Astrocyte (in vitro differentiated cells and primary cell): ENCODE measurements around the gene SLC66A2. TPM values are rescaled to one million over a fixed set of nuclear protein-coding genes. Genes with fewer than 3 reads are reported as not detected.
A peak's percentile ranks its signal among the peaks of the same experiment; 100 is the strongest.

Source experiments
- DNase-seq: peaks from one replicate; pipeline ENCODE4 v3.0.0-alpha.2; 2010; ENCODE audit warnings: low read depth
- FAIRE-seq: peaks from 2 replicates; lab custom pipeline; 2011; peaks lifted over from hg19 to GRCh38; lab: Jason Lieb, UNC
- H2AFZ ChIP-seq: 2 replicates; pipeline ENCODE4 v1.6.0; 2012; ENCODE audit warnings: low read depth, low read length, inconsistent platforms
- H3K27ac ChIP-seq: 2 replicates; pipeline ENCODE4 v1.5.1; 2011; ENCODE audit warnings: low read depth, low read length, inconsistent platforms
- H3K27me3 ChIP-seq: 2 replicates; pipeline ENCODE4 v1.6.0; 2011; ENCODE audit warnings: low read length, inconsistent platforms; ENCODE audit not compliant: insufficient read depth
- H3K36me3 ChIP-seq: 2 replicates; pipeline ENCODE4 v1.5.1; 2011; ENCODE audit warnings: low read length, inconsistent platforms; ENCODE audit not compliant: insufficient read depth
- H3K4me1 ChIP-seq: 2 replicates; pipeline ENCODE4 v1.5.1; 2011; ENCODE audit warnings: low read length, inconsistent platforms; ENCODE audit not compliant: insufficient read depth
- H3K4me2 ChIP-seq: 2 replicates; pipeline ENCODE4 v1.6.0; 2012; ENCODE audit warnings: low read length, inconsistent platforms
- H3K4me3 ChIP-seq: 2 replicates; pipeline ENCODE4 v1.5.1; 2011; ENCODE audit warnings: low read depth, mild to moderate bottlenecking, low read length, inconsistent platforms; ENCODE audit not compliant: insufficient read depth
- H3K79me2 ChIP-seq: 2 replicates; pipeline ENCODE4 v1.6.0; 2012; ENCODE audit warnings: mild to moderate bottlenecking, low read length, inconsistent platforms; ENCODE audit not compliant: insufficient read depth
- H3K9ac ChIP-seq: 2 replicates; pipeline ENCODE4 v1.6.0; 2012; ENCODE audit warnings: mild to moderate bottlenecking, low read length, inconsistent platforms
- H3K9me3 ChIP-seq: 2 replicates; pipeline ENCODE4 v1.5.1; 2012; ENCODE audit warnings: low read depth, mild to moderate bottlenecking, low read length, inconsistent platforms; ENCODE audit not compliant: insufficient read depth
- H4K20me1 ChIP-seq: 2 replicates; pipeline ENCODE4 v1.6.0; 2012; ENCODE audit warnings: low read length, inconsistent platforms; ENCODE audit not compliant: insufficient read depth
- H3K27ac Mint-ChIP-seq: one replicate; pipeline ENCODE4 v1.8.0; 2021; ENCODE audit warnings: mild to moderate bottlenecking, mixed read lengths; ENCODE audit not compliant: unreplicated experiment
- H3K27me3 Mint-ChIP-seq: one replicate; pipeline ENCODE4 v1.8.0; 2021; ENCODE audit warnings: low read depth, mixed read lengths; ENCODE audit not compliant: unreplicated experiment
- H3K36me3 Mint-ChIP-seq: one replicate; pipeline ENCODE4 v1.8.0; 2021; ENCODE audit warnings: low read depth, mixed read lengths; ENCODE audit not compliant: unreplicated experiment
- H3K4me1 Mint-ChIP-seq: one replicate; pipeline ENCODE4 v1.8.0; 2021; ENCODE audit warnings: low read depth, mixed read lengths; ENCODE audit not compliant: unreplicated experiment
- H3K4me3 Mint-ChIP-seq: one replicate; pipeline ENCODE4 v1.8.0; 2021; ENCODE audit warnings: mild to moderate bottlenecking, moderate library complexity, mixed read lengths; ENCODE audit not compliant: unreplicated experiment
- H3K9me3 Mint-ChIP-seq: one replicate; pipeline ENCODE4 v1.8.0; 2021; ENCODE audit warnings: mild to moderate bottlenecking, mixed read lengths; ENCODE audit not compliant: unreplicated experiment
- CTCF ChIP-seq: IDR thresholded peaks from 2 replicates; pipeline ENCODE4 v1.5.1; 2011; ENCODE audit warnings: low read depth, mild to moderate bottlenecking, inconsistent platforms, low read length, moderate library complexity; ENCODE audit not compliant: insufficient read depth
- EZH2 ChIP-seq: IDR thresholded peaks from 2 replicates; pipeline ENCODE4 v1.6.1; 2012; ENCODE audit warnings: mild to moderate bottlenecking, low read length, inconsistent platforms; ENCODE audit not compliant: insufficient read depth
- total RNA-seq: library from RNA; stranded (reverse); gene quantifications from 2 replicates; pipeline ENCODE4 v1.2.1, GENCODE V29; 2021

Gene SLC66A2
- total RNA-seq, 1 donor from 2014 or later, result 25.3 TPM

GRCh38 chr18:79911344-79912270 lies 39.8 kb downstream of the SLC66A2 start:
- Mint-ChIP-seq H3K4me1 (peaks cover 3% of the 10 kb centered on the region), H3K27ac (no peak overlapping the region), H3K9me3 (peaks cover 6% of the 10 kb centered on the region), H3K36me3 (peaks cover 33% of the 10 kb centered on the region), H3K27me3 (no peaks in the 10 kb centered on the region), H3K4me3 (no peak overlapping the region)
- Histone ChIP-seq H3K36me3 (no peaks in the 10 kb centered on the region), H4K20me1 (peaks cover 44% of the 10 kb centered on the region), H3K27ac (no peak overlapping the region), H3K9me3 (no peaks in the 10 kb centered on the region), H3K4me3 (no peak overlapping the region), H3K9ac (no peak overlapping the region), H3K4me1 (peaks cover 3% of the 10 kb centered on the region), H2AFZ (no peak overlapping the region), H3K27me3 (no peaks in the 10 kb centered on the region), H3K79me2 (peaks cover 4% of the 10 kb centered on the region), H3K4me2 (no peak overlapping the region)
- TF ChIP-seq CTCF (no peak), EZH2 (no peak)
- FAIRE-seq, result no peak
- no peak for DNase-seq

- Mint-ChIP-seq H3K4me1 (peaks cover 4% of the 10 kb centered on the region), H3K27me3 (no peaks in the 10 kb centered on the region), H3K36me3 (peaks cover 25% of the 10 kb centered on the region), H3K9me3 (peaks cover under 1% of the 10 kb centered on the region), H3K4me3 (no peak overlapping the region), H3K27ac (peak overlapping the region; percentile 44)
- Histone ChIP-seq H2AFZ (no peak overlapping the region), H3K9me3 (no peaks in the 10 kb centered on the region), H4K20me1 (peaks cover 46% of the 10 kb centered on the region), H3K4me1 (peaks cover 3% of the 10 kb centered on the region), H3K4me3 (no peak overlapping the region), H3K9ac (no peak overlapping the region), H3K36me3 (no peaks in the 10 kb centered on the region), H3K79me2 (peaks cover 4% of the 10 kb centered on the region), H3K27ac (no peak overlapping the region), H3K4me2 (no peak overlapping the region), H3K27me3 (no peaks in the 10 kb centered on the region)
- DNase-seq (no peak), FAIRE-seq (no peak)
- TF ChIP-seq CTCF (no peak), EZH2 (no peak)
Measured at GRCh38 chr18:79910563-79911343, 40.7 kb downstream of the SLC66A2 start.
